22Rv1 (cell line): ENCODE measurements around the gene ADAMTS3.

ENCODE experiments used
- H3K27ac ChIP-seq: fragments of 450-650 bp; 2 replicates; pipeline ENCODE4 v1.5.1; 2017
- CTCF ChIP-seq: fragments of 450-650 bp; IDR thresholded peaks from 2 replicates; pipeline ENCODE4 v1.5.1; 2017; ENCODE audit warnings: mild to moderate bottlenecking
- ZFX ChIP-seq: fragments of 450-650 bp; IDR thresholded peaks from 2 replicates; pipeline ENCODE4 v1.6.1; 2017; ENCODE audit warnings: antibody characterized with exemption, borderline replicate concordance

The ADAMTS3 gene

GRCh38 chr4:72448231-72448630, 120.8 kb downstream of the ADAMTS3 start:
- TF ChIP-seq ZFX (no peak), CTCF (no peak)
- no peak overlapping the region for H3K27ac ChIP-seq

GRCh38 chr4:72446353-72447055, 122.5 kb downstream of the ADAMTS3 start:
- H3K27ac ChIP-seq = no peak overlapping the region
- TF ChIP-seq CTCF (no peak), ZFX (no peak)

- H3K27ac ChIP-seq = no peak overlapping the region
- no peak for TF ChIP-seq CTCF
- no peak for TF ChIP-seq ZFX
Observed at GRCh38 chr4:72444092-72444491, 124.9 kb downstream of the ADAMTS3 start.

GRCh38 chr4:72442715-72443114, 126.3 kb downstream of the ADAMTS3 start:
- TF ChIP-seq ZFX (no peak), CTCF (no peak)
- H3K27ac ChIP-seq = no peak overlapping the region

- TF ChIP-seq CTCF (no peak), ZFX (no peak)
- no peak overlapping the region for H3K27ac ChIP-seq
Observed at GRCh38 chr4:72442147-72442546, 126.9 kb downstream of the ADAMTS3 start.

- TF ChIP-seq CTCF (no peak), ZFX (no peak)
- no peak overlapping the region for H3K27ac ChIP-seq
Observed at GRCh38 chr4:72440386-72440785, 128.6 kb downstream of the ADAMTS3 start.

- TF ChIP-seq ZFX (no peak), CTCF (no peak)
- H3K27ac ChIP-seq = no peak overlapping the region
Observed at GRCh38 chr4:72432975-72433374, 136.0 kb downstream of the ADAMTS3 start.
